ENCODE data around the gene GRIK5.

DNA sequence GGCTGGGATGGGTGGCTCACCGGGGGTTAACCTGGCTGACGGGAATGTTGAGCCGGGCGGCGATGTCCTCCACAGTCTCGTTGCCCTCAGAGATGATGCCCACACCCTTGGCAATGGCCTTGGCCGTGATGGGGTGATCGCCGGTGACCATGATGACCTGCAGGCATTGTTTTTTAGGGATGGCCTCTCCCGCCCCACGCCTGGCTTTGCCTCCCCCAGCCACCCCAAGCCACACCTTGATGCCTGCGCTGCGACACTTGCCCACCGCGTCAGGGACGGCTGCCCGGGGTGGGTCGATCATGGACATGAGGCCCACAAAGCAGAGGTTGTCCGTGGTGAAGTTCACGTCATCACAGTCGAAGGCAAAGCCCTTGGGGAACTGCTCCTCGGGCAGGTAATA, 92.1 kb downstream of the GRIK5 start:
- TF ChIP-seq CTCF (IDR thresholded peaks at IDR 0.05): no peak
- no peak for TF ChIP-seq POLR2A (IDR thresholded peaks at IDR 0.05)
